ENCODE results near the gene KIRREL1. TPM values are rescaled to one million over a fixed set of nuclear protein-coding genes. Genes with fewer than 3 reads are reported as not detected.

The KIRREL1 gene
- total RNA-seq, 2 donors from 2014 or later: 0.08 TPM; not detected in 1

Other genes with a start within 250 kb of the KIRREL1 start
- not detected for gene FCRL2, start 216.5 kb upstream of the KIRREL1 start, total RNA-seq
- not detected for gene FCRL1, start 173.5 kb upstream of the KIRREL1 start, total RNA-seq
- not detected for gene CD5L, start 151.8 kb upstream of the KIRREL1 start, total RNA-seq
- not detected for gene CD1D, start 187.2 kb downstream of the KIRREL1 start, total RNA-seq